Measurements from ENCODE around the gene SLC35G6.
A peak's percentile ranks its signal among the peaks of the same experiment; 100 is the strongest.
"Not testable (repeated sequence)": the region's sequence is repeated elsewhere in the genome, so short reads cannot be mapped to it uniquely, and the experiment has no call there.

The SLC35G6 gene

GRCh38 chr17:7481275-7481674 lies at the start of gene SLC35G6:
TSS of gene SLC35G6 (plus strand) at chr17:7481446. CDS start at chr17:7481517, 71 bp downstream.
- not testable (repeated sequence) for DNase-seq

GRCh38 chr17:7432296-7432695 lies 49.0 kb upstream of the SLC35G6 start:
- no peak for DNase-seq

DNA sequence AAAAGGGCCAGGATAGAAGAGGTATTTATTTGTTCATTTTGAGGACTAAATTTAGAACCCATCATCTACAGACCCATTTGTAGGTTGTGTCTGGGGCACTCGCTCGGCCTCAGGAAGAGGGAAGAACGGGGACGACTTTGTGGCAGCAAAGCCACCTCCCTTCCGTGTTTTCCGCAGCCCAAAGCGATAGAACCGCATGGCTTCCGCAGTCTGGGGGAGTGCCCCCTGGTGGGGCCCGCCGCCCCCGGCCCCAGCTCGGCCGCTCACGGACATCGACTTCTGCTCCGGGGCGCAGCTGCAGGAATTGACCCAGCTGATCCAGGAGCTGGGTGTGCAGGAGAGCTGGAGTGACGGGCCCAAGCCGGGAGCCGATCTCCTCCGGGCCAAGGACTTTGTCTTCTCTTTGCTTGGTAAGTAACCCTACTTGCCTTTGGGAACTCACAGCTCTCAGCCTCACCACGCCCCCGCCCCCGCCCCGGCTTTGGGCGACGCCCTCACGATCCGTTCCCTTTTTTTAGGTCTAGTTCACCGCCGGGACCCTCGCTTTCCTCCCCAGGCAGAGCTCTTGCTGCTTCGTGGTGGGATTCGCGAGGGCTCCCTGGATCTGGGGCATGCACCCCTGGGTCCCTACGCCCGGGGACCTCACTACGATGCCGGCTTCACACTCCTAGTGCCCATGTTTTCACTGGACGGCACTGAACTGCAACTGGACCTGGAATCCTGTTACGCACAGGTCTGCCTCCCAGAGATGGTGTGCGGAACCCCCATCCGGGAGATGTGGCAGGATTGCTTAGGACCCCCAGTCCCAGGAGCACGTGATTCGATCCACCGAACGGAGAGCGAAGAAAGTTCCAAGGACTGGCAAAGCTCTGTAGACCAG lies 45.3 kb upstream of the SLC35G6 start:
- peak; percentile 57 to 81 (median 73) for DNase-seq

- peak; percentile 86 to 95 (median 91) for DNase-seq
Measured at GRCh38 chr17:7436556-7437368, 44.5 kb upstream of the SLC35G6 start.

DNA sequence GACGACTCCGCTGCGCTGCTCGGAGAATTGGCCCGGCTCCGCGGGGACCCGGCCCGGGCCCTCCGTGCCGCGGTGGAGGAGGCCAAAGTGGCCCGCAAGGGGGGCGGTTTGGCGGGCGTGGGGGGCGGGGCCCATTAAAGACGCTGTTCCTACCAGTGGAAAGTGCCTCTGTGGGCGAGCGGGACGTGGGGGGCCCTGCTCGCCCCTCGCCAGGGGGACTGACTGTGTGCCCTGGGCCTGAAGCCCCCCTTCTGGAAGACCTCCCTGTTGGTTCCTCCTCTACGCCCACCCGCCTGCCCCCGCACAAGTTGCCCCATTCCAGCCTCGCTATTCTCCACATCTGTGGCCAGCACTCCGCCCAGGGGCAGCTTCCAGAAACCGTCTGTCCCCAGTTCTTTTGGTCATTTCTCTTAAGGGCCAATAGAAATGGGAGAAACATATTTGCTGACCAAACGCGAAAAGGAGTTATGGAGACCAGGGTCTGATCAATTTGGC lies 43.8 kb upstream of the SLC35G6 start:
- DNase-seq = no peak

GRCh38 chr17:7437950-7438614 lies 43.2 kb upstream of the SLC35G6 start:
- peak; percentile 63 to 91 (median 80) for DNase-seq

GRCh38 chr17:7438656-7439460 lies 42.4 kb upstream of the SLC35G6 start:
- DNase-seq = no peak

GRCh38 chr17:7439462-7440112 lies 41.7 kb upstream of the SLC35G6 start, which contains the start of gene FGF11:
TSS of gene FGF11 (plus strand) at chr17:7439512. CDS start at chr17:7439621, 109 bp downstream.
- no peak for DNase-seq

DNA sequence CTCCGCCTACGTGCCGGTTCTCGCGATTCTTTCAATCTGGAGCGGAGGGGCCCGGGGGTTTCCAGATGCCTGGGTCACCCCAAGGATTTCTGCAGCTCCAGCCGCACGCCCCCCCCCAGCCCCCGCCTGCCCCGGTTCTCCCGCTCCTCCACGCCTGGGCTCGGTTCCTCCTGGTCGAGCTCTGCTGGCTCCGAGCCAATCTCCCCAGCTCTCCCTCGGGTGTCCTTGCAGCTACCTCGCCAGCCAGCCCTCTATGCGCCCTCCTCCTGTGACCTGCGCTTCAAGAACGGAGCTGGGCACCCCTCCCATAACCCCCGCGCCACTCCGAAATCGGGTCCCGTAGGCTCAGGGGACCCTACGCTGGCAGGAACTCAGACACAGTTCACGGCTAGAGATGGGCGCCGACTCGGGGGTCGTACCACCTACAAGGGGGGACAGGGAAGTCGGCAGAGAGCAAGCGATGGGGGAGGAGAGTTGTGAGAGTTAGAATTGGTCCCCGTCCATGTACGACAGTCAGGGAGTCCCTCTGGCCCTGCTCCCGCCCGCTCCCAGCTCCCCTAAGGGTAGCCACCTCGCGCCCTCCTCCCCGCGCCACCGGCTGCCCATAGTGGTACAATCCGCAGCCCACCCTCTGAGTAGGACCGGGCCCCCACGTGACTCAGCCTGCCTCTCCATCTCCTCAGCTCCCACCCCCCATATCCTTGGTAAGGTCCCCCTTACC lies 41.0 kb upstream of the SLC35G6 start:
- peak; percentile 41 to 70 (median 49) for DNase-seq

- peak; percentile 50 to 72 (median 54) for DNase-seq
Measured at GRCh38 chr17:7440834-7441195, 40.4 kb upstream of the SLC35G6 start.

DNA sequence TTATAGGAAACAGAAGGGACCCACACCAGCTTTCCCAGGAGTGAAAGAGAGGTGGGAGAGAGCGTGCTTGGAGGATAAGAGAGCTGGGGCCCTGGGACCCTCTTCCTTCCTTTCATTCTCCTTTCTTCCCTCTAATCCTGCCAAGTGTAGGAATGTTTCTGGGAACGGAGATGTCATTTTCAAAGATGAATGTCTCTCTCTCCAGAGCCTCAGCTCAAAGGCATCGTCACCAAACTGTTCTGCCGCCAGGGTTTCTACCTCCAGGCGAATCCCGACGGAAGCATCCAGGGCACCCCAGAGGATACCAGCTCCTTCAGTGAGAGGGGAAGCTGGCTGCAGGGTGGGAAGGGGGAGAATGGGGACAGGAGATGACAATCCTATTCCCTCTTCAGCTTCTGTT lies 40.0 kb upstream of the SLC35G6 start:
- no peak for DNase-seq

- DNase-seq = no peak
Measured at GRCh38 chr17:7442142-7442541, 39.1 kb upstream of the SLC35G6 start.

DNA sequence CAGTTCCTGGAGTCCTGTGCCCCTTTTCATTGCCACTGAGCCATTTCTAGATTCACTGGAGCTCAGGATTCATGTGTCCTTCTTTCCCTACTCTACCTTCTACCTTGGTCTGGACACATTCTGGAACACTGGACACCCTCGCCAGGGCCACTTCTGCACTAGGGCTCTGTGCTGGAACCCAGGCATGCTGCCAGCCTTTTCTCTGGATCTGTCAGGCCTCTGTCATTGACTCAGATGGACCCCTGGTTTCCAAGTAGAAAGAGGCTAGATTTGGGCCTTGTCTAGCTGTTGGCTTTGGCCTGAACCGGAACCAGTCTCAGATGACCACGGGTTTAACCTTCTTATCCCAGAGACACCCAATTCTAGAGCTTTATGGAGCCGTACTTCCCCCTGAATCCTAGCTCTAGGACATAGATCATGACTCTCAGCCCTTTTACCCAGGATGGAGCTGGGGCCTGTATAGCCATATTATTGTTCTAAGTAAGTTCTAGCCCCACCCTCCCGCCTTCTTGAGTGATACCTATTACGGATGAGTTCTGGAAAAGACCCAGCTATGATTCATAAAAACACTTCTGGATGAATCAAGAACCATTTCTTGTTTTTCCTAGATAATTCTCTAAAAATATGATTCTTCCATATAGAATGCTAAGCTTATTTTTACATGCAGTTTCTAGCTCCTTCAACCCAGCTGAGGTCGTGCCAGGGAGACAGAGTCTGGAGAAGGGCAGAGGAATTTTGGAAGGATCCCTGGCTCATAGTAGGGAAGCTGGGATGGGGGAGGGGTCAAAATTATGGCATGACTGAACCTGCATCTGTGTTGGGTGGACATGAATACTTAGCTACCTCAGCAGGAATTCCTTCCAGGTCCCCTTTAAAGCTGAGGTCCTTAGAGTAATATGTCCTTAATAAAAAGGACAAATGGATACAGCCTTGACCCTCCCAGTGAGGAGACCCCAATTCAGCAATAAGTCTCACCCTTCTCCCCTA lies 37.5 kb upstream of the SLC35G6 start:
- DNase-seq = no peak

DNA sequence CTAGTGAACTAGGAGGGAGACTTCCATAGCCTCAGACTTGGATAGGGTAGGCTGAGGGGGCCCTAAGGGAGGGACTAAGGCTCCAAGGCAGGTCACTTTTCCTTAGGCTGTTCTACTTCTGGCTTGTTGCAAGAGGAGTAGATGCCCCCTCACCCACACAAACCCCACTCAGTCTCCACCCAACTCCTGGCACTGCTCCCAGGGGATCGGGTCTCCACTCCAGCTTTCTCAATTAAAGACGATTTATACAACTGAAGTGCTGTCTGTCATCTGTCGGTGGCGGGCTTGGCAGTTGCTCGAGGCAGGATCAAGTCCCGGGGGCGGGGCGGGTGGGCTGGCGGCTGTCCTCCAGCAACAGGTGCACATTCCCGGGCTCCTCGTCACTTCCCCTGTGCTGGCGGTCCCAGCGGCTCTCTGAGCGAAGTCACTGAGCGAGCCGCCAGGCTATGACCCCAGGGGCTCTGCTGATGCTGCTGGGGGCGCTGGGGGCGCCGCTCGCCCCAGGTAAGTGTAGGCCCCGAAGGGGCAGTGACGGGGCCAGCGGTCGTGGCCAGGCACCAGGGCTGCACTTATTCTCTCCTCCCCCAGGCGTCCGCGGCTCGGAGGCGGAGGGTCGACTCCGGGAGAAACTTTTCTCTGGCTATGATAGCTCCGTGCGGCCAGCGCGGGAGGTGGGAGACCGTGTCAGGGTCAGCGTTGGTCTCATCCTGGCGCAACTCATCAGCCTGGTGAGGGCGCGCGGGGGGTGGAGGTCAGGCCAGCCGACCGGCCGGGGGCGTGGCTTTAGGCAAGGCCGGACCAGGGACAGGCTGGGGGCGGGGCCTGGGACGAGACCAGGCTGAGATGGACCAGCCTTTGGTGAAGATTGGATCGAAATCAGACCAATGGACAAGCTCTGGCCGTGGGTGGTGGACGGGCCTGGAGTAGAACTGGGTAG lies 36.3 kb upstream of the SLC35G6 start, which contains the start of gene CHRNB1:
Gene CHRNB1 (plus strand): TSS at position 380 of the 937 bp plus-strand sequence. CDS start 67 bp downstream, at position 447.
- peak; percentile 84 to 95 (median 88) for DNase-seq

GRCh38 chr17:7445619-7445968 lies 35.7 kb upstream of the SLC35G6 start:
- DNase-seq = no peak

GRCh38 chr17:7448461-7448860 lies 32.8 kb upstream of the SLC35G6 start:
- DNase-seq = no peak

DNA sequence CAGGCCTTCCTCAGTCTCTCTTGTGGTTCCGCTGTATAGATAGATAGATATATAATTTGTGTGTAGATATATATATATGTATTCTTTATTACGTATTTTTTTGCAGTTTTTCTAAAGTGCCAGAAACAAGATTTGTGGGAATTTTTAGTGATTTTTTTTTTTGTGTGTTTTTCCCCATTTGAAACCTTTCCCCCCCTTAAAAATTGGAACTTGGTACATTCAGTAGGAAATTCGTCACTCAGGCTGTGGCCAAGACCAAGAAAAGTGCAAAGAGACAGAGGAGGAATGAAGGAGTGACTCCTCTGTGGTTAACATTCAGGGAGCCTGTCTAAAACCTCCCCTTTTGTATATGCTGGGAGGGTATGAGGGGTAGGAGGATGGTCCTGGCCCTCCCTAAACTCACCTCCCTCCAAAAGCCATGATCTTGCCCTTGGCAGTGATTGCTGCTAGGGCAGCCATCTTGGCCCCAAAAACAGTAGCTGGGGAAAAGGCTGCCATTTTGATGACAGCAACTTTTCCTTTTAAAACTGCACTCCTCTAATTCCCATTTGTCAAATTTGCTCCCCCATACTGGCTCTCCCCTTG lies 21.2 kb upstream of the SLC35G6 start:
- DNase-seq = no peak

All from suppressor macrophage treated with lipopolysaccharide for 1 hour (primary cell).